ENCODE measurements around the gene TDRD6.

The TDRD6 gene

GRCh38 chr6:46688966-46689335 is 1.3 kb downstream of the TDRD6 start:
- Histone ChIP-seq H3K9me2 (replicated peaks; ENCODE audit: low read depth, low read length) (no peaks in the 10 kb centered on the region), H3K9ac (ENCODE audit: low read depth, low read length, poor library complexity, severe bottlenecking) (no peak overlapping the region), H3K27me3 (ENCODE audit: insufficient read depth, low read length, poor library complexity, severe bottlenecking) (no peaks in the 10 kb centered on the region), H3K36me3 (ENCODE audit: insufficient read depth, low read length) (no peaks in the 10 kb centered on the region), H3K4me1 (ENCODE audit: insufficient read depth, low read length, poor library complexity, severe bottlenecking) (no peaks in the 10 kb centered on the region), H3K4me2 (ENCODE audit: low read depth, low read length, poor library complexity, severe bottlenecking) (no peak overlapping the region), H4K20me1 (ENCODE audit: insufficient read depth, low read length, poor library complexity, severe bottlenecking) (no peaks in the 10 kb centered on the region), H3K9me3 (ENCODE audit: insufficient read depth, low read depth, low read length) (no peaks in the 10 kb centered on the region), H3F3A (ENCODE audit: low read depth) (no peaks in the 10 kb centered on the region), H3K4me3 (ENCODE audit: low read length, poor library complexity, severe bottlenecking) (no peak overlapping the region), H2AFZ (ENCODE audit: low read length) (no peak overlapping the region), H3K79me2 (ENCODE audit: insufficient read depth, low read length) (no peaks in the 10 kb centered on the region)
- TF ChIP-seq EZH2phosphoT487 (IDR thresholded peaks at IDR 0.05; ENCODE audit: borderline replicate concordance) (no peak), CTCF (conservative IDR thresholded peaks at IDR 0.05; ENCODE audit: low read length) (no peak)

DNA sequence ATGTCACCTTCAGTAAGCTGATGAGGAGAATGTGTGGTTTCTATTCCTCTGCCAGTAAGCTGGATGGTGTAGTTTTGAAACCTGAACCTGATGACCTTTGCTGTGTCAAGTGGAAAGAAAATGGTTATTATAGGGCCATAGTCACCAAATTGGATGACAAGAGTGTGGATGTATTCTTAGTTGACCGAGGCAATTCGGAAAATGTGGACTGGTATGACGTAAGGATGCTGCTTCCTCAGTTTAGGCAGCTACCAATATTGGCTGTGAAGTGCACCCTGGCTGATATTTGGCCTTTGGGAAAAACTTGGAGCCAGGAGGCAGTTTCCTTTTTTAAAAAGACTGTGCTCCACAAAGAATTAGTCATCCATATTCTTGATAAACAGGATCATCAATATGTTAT is 2.0 kb downstream of the TDRD6 start:
- no peak overlapping the region for H3K4me2 ChIP-seq (ENCODE audit: low read depth, low read length, poor library complexity, severe bottlenecking)
- H3K27me3 ChIP-seq (ENCODE audit: insufficient read depth, low read length, poor library complexity, severe bottlenecking): no peaks in the 10 kb centered on the region
- no peak for TF ChIP-seq EZH2phosphoT487 (IDR thresholded peaks at IDR 0.05; ENCODE audit: borderline replicate concordance)
- TF ChIP-seq CTCF (conservative IDR thresholded peaks at IDR 0.05; ENCODE audit: low read length): no peak
- H3K4me1 ChIP-seq (ENCODE audit: insufficient read depth, low read length, poor library complexity, severe bottlenecking): no peaks in the 10 kb centered on the region
- no peaks in the 10 kb centered on the region for H3K36me3 ChIP-seq (ENCODE audit: insufficient read depth, low read length)
- no peak overlapping the region for H3K4me3 ChIP-seq (ENCODE audit: low read length, poor library complexity, severe bottlenecking)
- H3K9me3 ChIP-seq (ENCODE audit: insufficient read depth, low read depth, low read length): no peaks in the 10 kb centered on the region
- H4K20me1 ChIP-seq (ENCODE audit: insufficient read depth, low read length, poor library complexity, severe bottlenecking): no peaks in the 10 kb centered on the region
- H3K79me2 ChIP-seq (ENCODE audit: insufficient read depth, low read length): no peaks in the 10 kb centered on the region
- H2AFZ ChIP-seq (ENCODE audit: low read length): no peak overlapping the region
- no peak overlapping the region for H3K9ac ChIP-seq (ENCODE audit: low read depth, low read length, poor library complexity, severe bottlenecking)
- H3K9me2 ChIP-seq (replicated peaks; ENCODE audit: low read depth, low read length): no peaks in the 10 kb centered on the region
- no peaks in the 10 kb centered on the region for H3F3A ChIP-seq (ENCODE audit: low read depth)

DNA sequence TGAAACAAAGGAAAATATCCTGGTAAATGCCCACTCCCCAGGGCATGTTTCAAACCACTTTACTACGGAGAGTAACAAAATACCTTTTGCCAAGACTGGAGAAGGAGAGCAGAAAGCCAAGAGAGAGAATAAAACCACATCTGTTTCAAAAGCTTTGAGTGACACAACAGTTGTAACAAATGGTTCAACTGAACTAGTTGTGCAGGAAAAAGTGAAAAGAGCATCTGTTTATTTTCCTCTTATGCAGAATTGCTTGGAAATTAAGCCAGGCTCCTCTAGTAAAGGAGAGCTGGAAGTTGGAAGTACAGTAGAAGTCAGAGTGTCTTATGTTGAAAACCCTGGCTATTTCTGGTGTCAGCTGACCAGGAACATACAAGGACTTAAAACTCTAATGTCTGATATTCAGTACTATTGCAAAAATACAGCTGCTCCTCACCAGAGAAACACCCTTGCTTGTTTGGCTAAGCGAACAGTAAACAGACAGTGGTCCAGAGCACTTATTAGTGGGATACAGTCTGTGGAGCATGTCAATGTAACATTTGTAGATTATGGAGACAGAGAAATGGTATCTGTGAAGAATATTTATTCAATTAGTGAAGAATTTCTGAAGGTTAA is 2.6 kb downstream of the TDRD6 start:
- Histone ChIP-seq H3K27me3 (ENCODE audit: insufficient read depth, low read length, poor library complexity, severe bottlenecking) (no peaks in the 10 kb centered on the region), H3K4me1 (ENCODE audit: insufficient read depth, low read length, poor library complexity, severe bottlenecking) (no peaks in the 10 kb centered on the region), H2AFZ (ENCODE audit: low read length) (no peak overlapping the region), H3K4me3 (ENCODE audit: low read length, poor library complexity, severe bottlenecking) (no peak overlapping the region), H3K36me3 (ENCODE audit: insufficient read depth, low read length) (no peaks in the 10 kb centered on the region), H3K9ac (ENCODE audit: low read depth, low read length, poor library complexity, severe bottlenecking) (no peak overlapping the region), H3F3A (ENCODE audit: low read depth) (no peaks in the 10 kb centered on the region), H3K9me2 (replicated peaks; ENCODE audit: low read depth, low read length) (no peaks in the 10 kb centered on the region), H3K9me3 (ENCODE audit: insufficient read depth, low read depth, low read length) (no peaks in the 10 kb centered on the region), H4K20me1 (ENCODE audit: insufficient read depth, low read length, poor library complexity, severe bottlenecking) (no peaks in the 10 kb centered on the region), H3K4me2 (ENCODE audit: low read depth, low read length, poor library complexity, severe bottlenecking) (no peak overlapping the region), H3K79me2 (ENCODE audit: insufficient read depth, low read length) (no peaks in the 10 kb centered on the region)
- TF ChIP-seq CTCF (conservative IDR thresholded peaks at IDR 0.05; ENCODE audit: low read length) (no peak), EZH2phosphoT487 (IDR thresholded peaks at IDR 0.05; ENCODE audit: borderline replicate concordance) (no peak)
